Left ventricle myocardium inferior (tissue), 1 donor: ENCODE data around the gene DEFB126. TPM values are rescaled to one million over a fixed set of nuclear protein-coding genes. Genes with fewer than 3 reads are reported as not detected.

Experiments
- total RNA-seq: library from RNA; stranded (reverse); fragmentation: NEBNext Ultra II Directional; extraction: Animal tissue kit (Norgen Biotek cat#: 25700); gene quantifications from one replicate; pipeline ENCODE4 v1.2.1, GENCODE V29; 2021
- donor health status: DM: no; HTN: yes; CAD: no; lungs with severe emphysema.

The DEFB126 gene
- total RNA-seq, 1 donor from 2014 or later: not detected

Other genes starting within 250 kb of the DEFB126 start
- not detected for gene DEFB125, start 54.9 kb upstream of the DEFB126 start, total RNA-seq
- not detected for gene DEFB127, start 14.9 kb downstream of the DEFB126 start, total RNA-seq
- not detected for gene DEFB128, start 47.1 kb downstream of the DEFB126 start, total RNA-seq
- gene DEFB129, start 84.7 kb downstream of the DEFB126 start, total RNA-seq: not detected
- gene DEFB132, start 115.1 kb downstream of the DEFB126 start, total RNA-seq: not detected
- 6.6 TPM for gene C20orf96, start 148.2 kb downstream of the DEFB126 start, total RNA-seq
- 11.8 TPM for gene ZCCHC3, start 155.0 kb downstream of the DEFB126 start, total RNA-seq
- 12.3 TPM for gene SOX12, start 183.0 kb downstream of the DEFB126 start, total RNA-seq
- 17.5 TPM for gene NRSN2, start 204.5 kb downstream of the DEFB126 start, total RNA-seq
- 0.69 TPM for gene TRIB3, start 238.2 kb downstream of the DEFB126 start, total RNA-seq